ENCODE measurements around the gene FKBP11.
"Not testable (repeated sequence)": the region's sequence is repeated elsewhere in the genome, so short reads cannot be mapped to it uniquely, and the experiment has no call there.

Gene FKBP11

DNA sequence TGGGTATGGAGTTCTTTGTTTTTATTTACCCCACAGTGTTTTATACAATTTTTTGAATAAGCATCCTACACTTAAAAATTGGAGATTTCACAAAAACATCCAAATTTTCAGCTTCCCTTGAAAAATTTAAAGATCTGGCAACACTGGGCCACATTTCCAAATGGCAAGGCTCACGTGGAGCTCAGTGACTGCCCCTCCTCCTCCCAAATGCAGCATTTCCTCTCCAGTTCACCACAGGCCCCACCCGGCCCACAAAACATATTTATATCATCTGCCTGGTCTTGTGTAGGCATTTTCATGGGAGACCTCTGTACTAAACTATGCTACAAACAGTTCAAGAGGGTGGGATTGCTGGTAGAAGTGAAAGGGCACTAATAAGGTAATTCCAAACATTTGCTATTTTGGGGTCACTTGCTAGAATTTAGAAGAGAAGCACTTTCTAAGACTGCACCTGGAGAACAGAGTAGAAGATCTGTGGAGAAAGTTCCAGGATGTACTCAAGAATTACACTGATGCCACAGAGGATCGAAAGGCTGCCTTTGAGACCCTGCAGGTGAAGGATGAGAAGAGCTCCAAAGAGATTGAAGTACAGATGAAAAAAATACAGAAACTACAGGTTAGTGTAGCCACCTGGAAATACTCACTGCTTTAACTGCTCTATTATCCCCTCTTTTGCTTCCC lies 7.3 kb downstream of the FKBP11 start:
- peak in 1 of 2 donors; percentile 15 for DNase-seq (ENCODE audit: low read depth in 1 of 2, low spot score in 1 of 2)

DNA sequence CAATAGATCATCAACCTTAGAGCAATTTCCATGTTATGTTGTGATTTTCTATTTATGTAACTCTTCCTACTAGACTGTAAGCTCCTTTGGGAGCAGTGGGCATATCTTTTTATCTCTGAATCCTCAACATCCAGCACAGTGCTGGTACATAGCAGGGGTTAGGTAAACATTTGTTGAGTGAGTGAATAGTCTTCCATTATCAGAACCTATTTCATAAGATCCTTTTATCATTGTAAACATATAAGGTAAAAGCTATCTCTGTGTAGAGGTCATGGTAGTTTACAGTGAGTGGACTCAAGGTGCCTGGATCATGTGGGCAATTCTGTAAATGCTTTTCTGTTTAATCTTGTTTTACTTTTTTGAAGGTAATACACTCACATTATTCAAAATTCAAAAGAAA lies 15.1 kb downstream of the FKBP11 start:
- DNase-seq (ENCODE audit: low read depth in 1 of 2, low spot score in 1 of 2) = no peak

DNA sequence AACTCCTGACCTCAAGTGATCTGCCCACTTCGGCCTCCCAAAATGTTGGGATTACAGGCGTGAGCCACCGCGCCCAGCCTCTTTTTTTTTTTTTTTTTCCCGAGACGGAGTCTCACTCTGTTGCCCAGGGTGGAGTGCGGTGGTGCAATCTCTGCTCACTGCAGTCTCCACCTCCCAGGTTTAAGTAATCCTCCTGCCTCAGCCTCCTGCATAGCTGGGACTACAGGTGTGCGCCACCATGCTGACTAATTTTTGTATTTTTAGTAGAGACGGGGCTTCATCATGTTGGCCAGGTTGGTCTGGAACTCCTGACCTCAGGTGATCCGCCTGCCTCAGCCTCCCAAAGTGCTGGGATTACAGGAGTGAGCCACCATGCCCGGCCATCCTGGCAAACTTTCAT lies 15.6 kb downstream of the FKBP11 start:
- not testable (repeated sequence) for DNase-seq (ENCODE audit: low read depth in 1 of 2, low spot score in 1 of 2)

DNA sequence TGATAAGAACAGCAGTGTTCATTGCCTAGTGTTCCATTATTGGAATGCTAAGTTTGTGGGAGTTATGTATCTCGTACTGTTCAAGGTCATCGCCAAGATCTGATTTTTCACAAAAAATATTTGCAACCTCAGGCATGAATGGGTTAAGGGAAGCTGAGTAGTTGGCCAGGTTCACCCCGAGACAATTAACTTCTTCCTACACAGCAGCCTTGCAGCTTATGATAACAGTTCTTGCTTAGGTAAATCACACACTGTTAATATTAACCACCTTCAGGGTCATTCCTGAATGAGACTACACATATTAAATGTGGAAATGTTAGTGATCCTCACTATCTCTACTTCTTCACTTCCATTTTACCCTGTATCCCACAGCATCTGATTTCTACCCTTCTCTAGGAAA lies 18.0 kb downstream of the FKBP11 start:
- no peak for DNase-seq (ENCODE audit: low read depth in 1 of 2, low spot score in 1 of 2)

DNA sequence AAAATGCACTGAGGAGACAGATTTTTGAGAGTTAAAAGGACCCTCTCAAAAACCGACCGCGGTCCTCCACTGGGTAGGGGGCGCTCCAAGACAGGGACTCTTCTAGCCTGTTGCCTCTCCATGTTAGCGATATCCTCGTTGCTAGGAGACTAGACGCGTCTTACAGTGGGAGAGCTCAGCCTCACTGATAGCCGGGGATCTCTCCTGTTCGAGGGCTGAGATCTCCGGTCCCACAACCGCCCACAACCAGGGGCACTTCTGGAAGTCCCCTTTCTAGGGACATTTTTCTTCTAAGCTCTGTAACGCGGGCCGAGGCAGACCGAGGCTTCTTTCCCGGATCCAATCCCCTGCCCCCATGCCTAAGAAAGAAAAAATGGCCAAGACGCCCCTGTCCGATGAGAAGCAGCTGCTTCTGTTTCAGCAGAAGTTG lies 21.3 kb downstream of the FKBP11 start:
- DNase-seq (ENCODE audit: low read depth in 1 of 2, low spot score in 1 of 2) = peak; percentile 67 to 78

DNA sequence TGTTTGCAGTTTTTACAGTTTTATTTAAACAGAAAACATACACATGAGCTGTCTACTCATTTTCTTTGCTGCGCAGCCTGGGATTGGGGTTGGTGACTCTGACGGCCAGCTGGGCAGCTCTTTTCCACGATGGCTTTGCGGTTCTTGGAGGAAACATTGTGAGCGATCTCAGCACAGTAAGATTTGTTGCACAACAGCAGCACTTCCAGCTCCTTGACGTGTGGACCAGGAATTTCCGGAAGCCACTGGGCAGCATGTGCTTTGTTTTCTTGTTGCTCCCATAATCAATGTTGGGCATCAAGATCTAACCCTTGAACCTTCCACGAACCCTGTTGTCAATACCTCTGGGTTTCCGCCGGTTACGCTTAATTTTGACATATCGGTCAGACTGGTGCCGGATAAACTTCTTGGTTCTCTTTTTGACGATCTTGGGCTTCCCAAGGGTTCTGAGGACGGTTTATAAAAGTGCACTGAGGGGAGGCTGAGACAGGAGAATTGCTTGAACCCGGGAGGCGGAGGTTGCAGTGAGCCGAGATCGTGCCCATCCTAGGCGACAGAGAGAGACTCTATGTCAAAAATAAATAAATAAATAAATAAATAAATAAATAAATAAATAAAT lies 21.8 kb downstream of the FKBP11 start:
- DNase-seq (ENCODE audit: low read depth in 1 of 2, low spot score in 1 of 2) = no peak

DNA sequence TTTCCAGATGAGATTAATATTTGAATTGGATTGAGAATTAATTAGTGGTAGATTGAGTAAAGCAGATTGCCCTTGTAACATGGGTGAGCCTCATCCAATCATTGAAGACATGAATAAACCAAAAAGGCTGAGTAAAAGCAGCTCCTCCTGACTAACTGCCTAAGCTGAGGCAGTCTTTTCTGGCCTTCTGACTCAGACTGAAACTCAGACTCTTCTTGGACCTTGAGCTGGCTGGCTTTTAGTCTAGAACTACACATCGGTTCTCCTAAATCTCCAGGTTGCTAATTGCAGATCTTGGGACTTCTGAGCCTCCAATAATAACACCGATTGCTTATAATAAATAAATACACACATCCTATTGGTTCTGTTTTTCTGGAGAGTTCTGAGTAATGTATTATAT lies 24.0 kb downstream of the FKBP11 start:
- DNase-seq (ENCODE audit: low read depth in 1 of 2, low spot score in 1 of 2) = no peak

DNA sequence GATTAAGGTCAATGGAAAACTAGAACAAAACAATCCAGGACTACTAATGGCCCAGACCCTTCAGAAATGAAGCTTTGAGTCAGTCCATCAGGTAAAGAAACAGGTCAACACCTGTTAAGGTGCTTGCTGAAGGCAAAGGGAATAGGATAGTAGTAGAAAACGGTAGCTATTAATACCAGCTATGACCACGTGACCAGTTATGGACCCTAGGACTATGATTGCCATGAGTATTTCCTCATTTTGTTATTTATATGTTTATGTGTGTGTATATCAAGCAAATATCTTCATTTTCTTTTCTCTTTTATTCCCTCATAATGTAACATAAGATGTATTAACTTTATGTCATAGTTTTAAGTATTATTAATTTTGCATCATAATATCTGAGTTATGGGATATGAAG lies 25.6 kb downstream of the FKBP11 start:
- no peak for DNase-seq (ENCODE audit: low read depth in 1 of 2, low spot score in 1 of 2)

DNA sequence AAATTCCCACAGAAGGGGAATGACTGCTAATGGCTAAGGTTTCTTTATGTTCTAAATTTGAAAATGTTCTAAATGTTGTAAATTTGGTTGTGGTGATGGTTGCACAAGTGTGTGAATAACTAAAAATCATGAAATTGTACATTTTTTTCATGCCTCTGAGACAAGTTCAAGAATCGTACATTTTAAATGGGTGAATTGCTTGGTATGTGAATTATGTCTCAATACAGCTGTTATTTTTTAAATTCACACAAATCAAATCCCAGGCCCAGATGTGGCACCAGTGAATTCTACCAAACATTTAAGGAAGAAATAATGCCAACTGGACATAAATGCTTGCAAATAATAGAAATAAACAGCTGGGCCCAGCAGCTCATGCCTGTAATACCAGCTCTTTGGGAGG lies 31.0 kb downstream of the FKBP11 start:
- no peak for DNase-seq (ENCODE audit: low read depth in 1 of 2, low spot score in 1 of 2)

DNA sequence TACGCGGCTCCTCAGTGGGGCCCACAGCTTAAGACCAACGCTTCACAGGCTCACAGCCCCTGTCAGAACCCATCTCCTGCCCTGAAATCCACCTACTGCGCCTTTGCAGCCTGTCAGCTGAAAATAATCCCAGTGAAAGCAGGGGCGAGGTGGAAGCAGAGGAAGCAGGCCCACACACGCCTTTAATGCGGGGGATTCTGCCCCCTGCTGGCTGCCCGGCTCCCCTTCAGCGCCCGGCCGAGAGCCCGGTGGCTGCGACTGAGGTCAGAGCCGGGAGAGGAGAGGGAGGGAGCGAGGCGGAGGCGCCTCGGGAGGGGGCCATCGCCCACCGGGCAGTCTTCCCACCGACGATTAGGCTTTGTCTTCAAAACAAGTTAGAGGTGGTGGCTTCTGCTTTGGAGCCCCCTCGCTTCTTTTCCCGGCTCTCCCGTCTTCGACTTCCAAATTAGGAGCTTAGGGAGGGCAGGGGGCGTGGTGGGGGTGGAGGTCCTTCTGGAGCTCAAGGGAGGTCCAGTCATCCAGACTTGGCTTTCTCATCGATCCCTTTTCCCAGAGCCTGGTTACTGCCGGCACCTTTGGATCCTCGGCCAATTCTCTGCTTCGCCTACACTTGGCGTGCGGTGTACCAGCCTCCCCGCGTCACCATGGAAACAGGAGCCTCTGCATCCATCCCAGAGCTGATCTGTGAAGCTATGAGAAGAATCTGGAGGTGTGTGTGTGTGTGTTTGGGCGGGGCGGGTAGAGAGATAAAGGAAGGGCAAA lies 34.5 kb downstream of the FKBP11 start:
- DNase-seq (ENCODE audit: low read depth in 1 of 2, low spot score in 1 of 2) = peak; percentile 50 to 54

DNA sequence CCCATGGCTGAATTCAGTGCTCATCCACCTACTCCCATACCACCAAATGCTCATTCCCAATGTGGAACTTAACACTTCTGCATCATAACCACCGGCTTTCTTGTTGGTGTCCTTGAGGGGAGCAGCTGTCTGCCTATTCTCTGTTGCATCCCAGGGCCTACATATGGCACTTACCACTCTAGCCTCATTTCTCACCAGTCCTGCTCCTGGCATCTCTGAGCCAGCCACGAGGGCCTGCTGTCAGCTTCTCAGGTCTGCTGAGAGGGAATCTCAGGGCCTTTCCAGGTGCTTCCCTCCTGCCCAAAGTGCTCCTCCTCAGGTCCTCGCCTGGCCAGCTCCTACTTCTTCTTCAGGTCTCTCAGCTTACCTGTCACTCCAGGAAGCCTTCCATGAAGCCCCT lies 35.6 kb downstream of the FKBP11 start:
- no peak for DNase-seq (ENCODE audit: low read depth in 1 of 2, low spot score in 1 of 2)

DNA sequence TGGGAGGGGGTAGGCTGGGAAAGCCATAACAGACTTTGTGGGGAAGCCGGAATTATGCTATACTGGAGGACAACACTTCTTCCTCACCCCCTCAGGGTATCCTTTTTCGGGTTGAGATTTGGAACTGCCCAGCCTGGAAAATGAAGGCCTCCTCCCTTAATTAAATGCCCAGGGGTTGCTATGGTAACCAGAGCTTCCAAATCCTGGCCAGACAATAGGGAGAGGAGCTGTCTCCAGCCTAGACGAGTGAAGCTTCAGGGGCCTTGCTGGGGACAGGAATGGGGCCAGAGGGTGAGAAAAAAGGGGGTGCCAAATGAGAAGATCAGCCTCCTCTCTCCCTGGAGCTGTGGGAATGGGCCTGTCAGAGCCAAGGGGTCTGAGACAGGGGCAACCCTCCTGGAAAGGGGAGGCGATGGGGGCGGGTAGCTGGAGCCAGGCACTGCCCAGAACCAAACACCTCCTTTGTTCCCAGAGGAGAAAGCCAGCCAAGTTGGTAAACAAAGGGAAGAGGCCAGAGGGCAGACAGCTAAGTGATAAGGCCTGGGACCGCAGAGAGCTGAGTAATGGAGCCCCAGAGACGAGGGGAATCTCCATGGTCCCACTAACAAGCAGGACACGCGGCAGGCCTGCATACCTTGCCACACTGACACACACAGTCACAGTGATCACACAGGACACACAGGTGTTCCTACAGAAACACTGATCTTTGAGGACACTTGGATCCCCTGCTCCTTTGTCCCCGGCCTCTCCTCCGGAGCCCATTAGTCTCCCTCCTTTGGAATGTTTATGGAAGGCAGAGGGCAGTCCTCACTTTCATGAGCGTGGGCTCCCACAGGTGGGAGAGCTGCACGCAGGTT lies 41.8 kb downstream of the FKBP11 start:
- no peak for DNase-seq (ENCODE audit: low read depth in 1 of 2, low spot score in 1 of 2)

DNA sequence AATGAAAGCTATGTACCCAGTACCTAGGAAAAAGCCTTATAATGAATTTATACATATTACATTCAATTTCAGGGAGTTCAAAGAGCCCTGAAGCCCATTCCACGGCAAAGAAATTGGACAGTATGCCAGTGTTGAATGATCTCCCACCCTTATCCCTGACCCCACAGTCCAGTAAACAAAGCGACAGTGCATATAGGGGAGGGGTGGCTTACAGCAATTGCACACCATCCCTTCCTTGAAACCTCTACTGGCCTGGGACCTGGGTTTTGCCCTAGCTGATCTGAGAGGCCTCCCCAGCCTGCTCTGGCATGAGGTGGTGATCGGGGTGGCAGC lies 42.4 kb downstream of the FKBP11 start:
- DNase-seq (ENCODE audit: low read depth in 1 of 2, low spot score in 1 of 2) = no peak

DNA sequence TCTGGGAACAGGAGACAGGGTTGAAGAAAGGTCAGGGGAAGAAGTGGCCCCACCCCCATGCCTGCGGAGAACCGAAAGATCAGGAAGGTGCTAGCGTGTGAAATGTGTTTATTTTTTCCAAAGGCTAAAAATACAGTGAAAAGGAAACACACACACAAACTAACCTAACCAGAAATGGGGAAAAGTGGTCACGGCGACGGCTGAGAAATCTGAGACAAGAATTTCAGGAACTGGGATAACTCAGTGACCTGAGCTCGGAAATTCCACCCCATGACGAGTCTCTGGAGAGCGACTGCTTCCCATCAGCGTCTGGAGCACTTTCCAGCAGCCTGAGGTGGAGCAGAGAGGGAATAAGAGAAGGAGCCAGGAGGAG lies 43.0 kb downstream of the FKBP11 start:
- DNase-seq (ENCODE audit: low read depth in 1 of 2, low spot score in 1 of 2) = no peak

DNA sequence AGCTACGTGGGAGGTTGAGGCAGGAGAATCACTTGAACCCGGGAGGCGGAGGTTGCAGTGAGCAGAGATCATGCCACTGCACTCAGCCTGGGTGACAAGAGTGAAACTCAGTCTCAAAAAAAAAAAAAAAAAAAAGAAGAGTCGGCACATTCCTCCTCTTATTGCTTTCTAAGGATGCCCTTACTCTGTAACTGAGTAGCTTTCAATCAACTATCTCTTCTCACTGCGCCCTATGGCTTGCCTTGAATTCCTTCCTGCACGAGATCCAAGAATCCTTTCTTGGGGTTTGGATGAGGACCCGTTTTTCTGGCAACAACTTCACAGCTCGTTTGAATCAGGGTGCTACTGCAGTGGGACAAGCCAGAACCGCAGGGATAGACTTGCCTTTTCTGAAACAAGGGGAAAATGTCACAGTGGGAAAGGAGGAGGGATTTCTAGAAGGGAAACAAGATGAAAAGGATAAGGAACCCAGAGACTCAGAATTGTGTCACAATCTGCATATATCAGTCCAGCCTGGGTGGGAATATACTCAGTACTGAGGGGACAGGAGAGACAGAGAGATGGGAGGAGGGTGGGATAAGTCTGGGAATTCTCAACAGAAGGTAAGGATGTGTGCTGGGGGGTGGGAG lies 43.5 kb downstream of the FKBP11 start:
- no peak for DNase-seq (ENCODE audit: low read depth in 1 of 2, low spot score in 1 of 2)

DNA sequence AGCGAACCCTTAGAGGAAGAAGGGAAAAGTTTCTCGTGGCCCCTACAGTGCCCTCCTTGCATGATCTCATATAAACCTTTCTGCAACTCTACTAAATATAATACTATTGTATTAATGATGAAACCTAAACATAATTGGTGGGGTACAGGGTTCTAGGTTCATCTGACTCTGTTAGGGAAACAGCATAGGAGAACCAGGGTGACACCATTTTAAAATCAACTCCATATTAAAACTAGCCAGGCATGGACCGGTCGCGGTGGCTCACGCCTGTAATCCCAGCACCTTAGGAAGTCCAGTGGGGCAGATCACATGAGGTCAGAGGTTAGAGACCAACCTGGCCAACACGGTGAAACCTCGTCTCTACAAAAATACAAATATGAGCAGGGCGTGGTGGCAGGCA lies 44.6 kb downstream of the FKBP11 start:
- no peak for DNase-seq (ENCODE audit: low read depth in 1 of 2, low spot score in 1 of 2)

DNA sequence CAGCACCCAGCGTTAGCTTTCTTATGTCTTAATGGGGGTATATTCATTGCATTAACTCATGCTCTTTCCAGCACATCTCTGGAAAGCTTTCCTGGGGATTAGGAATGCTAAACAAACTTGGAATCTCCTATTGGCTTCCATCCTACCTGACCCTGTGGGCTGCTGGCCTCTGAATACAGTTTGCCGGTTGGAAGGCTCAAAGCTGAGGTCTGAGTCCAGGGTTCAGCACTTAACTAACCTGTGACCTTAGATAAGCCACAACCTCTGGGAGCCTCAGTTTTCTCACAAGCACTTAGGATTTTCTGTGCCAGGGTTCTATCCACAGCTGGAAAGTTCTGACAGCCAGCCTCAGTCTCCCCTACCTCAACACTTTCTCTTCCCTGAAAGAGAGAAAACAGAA lies 46.7 kb downstream of the FKBP11 start:
- DNase-seq (ENCODE audit: low read depth in 1 of 2, low spot score in 1 of 2) = no peak

DNA sequence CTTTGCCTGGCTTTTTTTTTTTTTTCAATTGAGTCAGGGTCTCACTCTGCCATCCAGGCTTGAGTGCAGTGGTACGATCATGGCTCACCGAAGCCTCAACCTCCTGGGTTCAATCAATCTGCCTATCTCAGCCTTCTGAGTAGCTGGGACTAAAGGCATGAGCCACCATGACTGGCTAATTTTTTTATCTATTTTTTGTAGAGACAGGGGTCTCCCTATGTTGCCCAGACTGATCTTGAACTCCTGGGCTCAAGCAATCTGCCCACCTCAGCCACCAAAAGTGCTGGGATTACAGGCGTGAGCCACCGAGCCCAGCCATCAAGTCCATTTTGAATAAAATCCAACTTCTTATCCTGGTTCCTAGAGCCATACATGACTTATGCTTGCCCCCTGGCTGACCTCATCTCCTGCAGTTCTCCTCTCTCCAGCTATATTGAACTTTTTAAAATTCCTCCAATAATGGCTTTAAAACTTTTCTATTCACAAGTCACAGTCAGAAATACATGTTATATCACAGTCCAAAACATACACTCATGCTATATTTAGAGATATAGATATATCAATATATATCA lies 49.3 kb downstream of the FKBP11 start:
- DNase-seq (ENCODE audit: low read depth in 1 of 2, low spot score in 1 of 2) = no peak

DNA sequence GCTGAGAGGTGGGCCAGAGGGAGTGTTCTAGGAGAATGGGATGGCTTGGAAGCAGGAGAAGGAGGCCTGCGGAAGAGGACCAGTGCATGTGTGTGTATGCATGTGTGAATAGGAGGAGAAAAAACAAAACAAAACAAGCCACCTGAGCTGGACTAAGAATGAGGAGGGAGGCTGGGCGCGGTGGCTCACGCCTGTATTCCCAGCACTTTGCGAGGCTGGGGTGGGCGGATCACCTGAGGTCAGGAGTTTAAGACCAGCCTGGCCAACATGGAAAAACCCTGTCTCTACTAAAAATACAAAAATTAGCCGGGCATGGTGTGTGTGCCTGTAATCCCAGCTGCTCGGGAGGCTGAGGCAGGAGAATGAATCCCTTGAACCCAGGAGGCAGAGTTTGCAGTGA lies 51.8 kb downstream of the FKBP11 start:
- DNase-seq (ENCODE audit: low read depth in 1 of 2, low spot score in 1 of 2) = not testable (repeated sequence)

DNA sequence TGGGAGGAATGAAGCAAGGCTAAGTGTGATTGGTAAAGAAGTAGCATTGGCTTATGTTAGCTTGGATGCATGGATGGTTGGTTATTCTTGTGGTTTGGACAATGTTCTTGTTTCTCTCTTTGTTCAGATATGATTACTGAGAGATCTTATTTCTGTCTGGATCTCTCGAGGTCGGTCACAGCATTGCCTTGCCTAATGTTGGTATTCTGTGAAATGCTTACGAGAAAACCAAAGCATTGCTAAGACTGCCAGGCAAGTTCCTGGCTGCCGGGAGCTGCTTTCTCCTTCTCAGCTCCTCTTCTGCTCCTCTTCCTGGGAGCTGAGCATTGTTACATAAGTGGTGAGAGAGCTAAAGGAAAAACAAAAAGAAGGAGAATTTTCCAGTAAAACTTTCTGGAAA lies 52.2 kb downstream of the FKBP11 start:
- no peak for DNase-seq (ENCODE audit: low read depth in 1 of 2, low spot score in 1 of 2)

All from activated CD4-positive, alpha-beta T cell treated with anti-CD3 and anti-CD28 coated beads, Interleukin-2, amount 50 U/mL, for 24 hours (primary cell).